Stomach smooth muscle (tissue), 2 donors: Measurements from ENCODE around the gene CES4A.

Source experiments
- H3K27ac ChIP-seq: one replicate; pipeline ENCODE4 v1.7.0; 2013; ENCODE audit warnings: mild to moderate bottlenecking, low read length, inconsistent platforms
- H3K27me3 ChIP-seq, 2 donors: one replicate each; pipeline ENCODE4 v1.7.0; 2013; ENCODE audit warnings: low read length in 2 of 2; ENCODE audit not compliant: insufficient read depth in 2 of 2, control insufficient read depth in 1 of 2
- H3K36me3 ChIP-seq, 2 donors: one replicate each; pipeline ENCODE4 v1.7.0; 2013; ENCODE audit warnings: low read length in 2 of 2; ENCODE audit not compliant: control insufficient read depth in 2 of 2, insufficient read depth in 2 of 2
- H3K4me1 ChIP-seq: one replicate; pipeline ENCODE4 v1.7.0; 2013; ENCODE audit warnings: low read length; ENCODE audit not compliant: control insufficient read depth, insufficient read depth
- H3K4me3 ChIP-seq, 2 donors: one replicate each; pipeline ENCODE4 v1.7.0; 2013; ENCODE audit warnings: low read length in 2 of 2
- H3K9ac ChIP-seq, 2 donors: one replicate each; pipeline ENCODE4 v1.7.0; 2013; ENCODE audit warnings: low read length in 2 of 2, mild to moderate bottlenecking in 1 of 2
- H3K9me3 ChIP-seq, 2 donors: one replicate each; pipeline ENCODE4 v1.7.0; 2013; ENCODE audit warnings: low read length in 2 of 2; ENCODE audit not compliant: control insufficient read depth in 2 of 2
- donor health status: healthy.
- donor health status: Pancreatic carcinoma.

Gene CES4A

GRCh38 chr16:67013823-67014633, 25.6 kb downstream of the CES4A start:
- Histone ChIP-seq H3K36me3 (no peaks in the 10 kb centered on the region), H3K9ac (peak overlapping the region in 1 of 2 donors; percentile 47), H3K4me1 (peaks cover 18% of the 10 kb centered on the region), H3K9me3 (no peaks in the 10 kb centered on the region), H3K27ac (no peak overlapping the region), H3K27me3 (peaks cover 3 to 10% of the 10 kb centered on the region in 2 donors), H3K4me3 (peak overlapping the region; percentile 2 to 73)

- Histone ChIP-seq H3K27ac (no peak overlapping the region), H3K9ac (peak overlapping the region in 1 of 2 donors; percentile 47), H3K27me3 (peaks cover 3 to 10% of the 10 kb centered on the region in 2 donors)
Observed at GRCh38 chr16:67014634-67015312, 26.4 kb downstream of the CES4A start.

GRCh38 chr16:67015313-67015731, 26.9 kb downstream of the CES4A start:
- Histone ChIP-seq H3K4me1 (peaks cover 18% of the 10 kb centered on the region), H3K4me3 (no peak overlapping the region), H3K9me3 (no peaks in the 10 kb centered on the region), H3K27ac (no peak overlapping the region), H3K27me3 (peaks cover 3 to 10% of the 10 kb centered on the region in 2 donors), H3K9ac (no peak overlapping the region), H3K36me3 (no peaks in the 10 kb centered on the region)

More at GRCh38 chr16:67014634-67015312, 26.4 kb downstream of the CES4A start:
- H3K4me1 ChIP-seq = peaks cover 18% of the 10 kb centered on the region
- H3K9me3 ChIP-seq = no peaks in the 10 kb centered on the region
- H3K4me3 ChIP-seq = peak overlapping the region; percentile 2 to 73
- no peaks in the 10 kb centered on the region for H3K36me3 ChIP-seq

- no peak overlapping the region for H3K9ac ChIP-seq
- H3K36me3 ChIP-seq = no peaks in the 10 kb centered on the region
- H3K4me3 ChIP-seq = no peak overlapping the region
- H3K27me3 ChIP-seq = peaks cover 3 to 10% of the 10 kb centered on the region in 2 donors
- no peaks in the 10 kb centered on the region for H3K9me3 ChIP-seq
- H3K27ac ChIP-seq = no peak overlapping the region
- peaks cover 18% of the 10 kb centered on the region for H3K4me1 ChIP-seq
Observed at GRCh38 chr16:67016143-67016542, 27.8 kb downstream of the CES4A start.

GRCh38 chr16:67016681-67017420, 28.5 kb downstream of the CES4A start:
- Histone ChIP-seq H3K4me3 (no peak overlapping the region), H3K27me3 (peaks cover 3 to 10% of the 10 kb centered on the region in 2 donors), H3K4me1 (peaks cover 18% of the 10 kb centered on the region), H3K27ac (no peak overlapping the region), H3K36me3 (no peaks in the 10 kb centered on the region), H3K9me3 (no peaks in the 10 kb centered on the region), H3K9ac (no peak overlapping the region)

GRCh38 chr16:67017421-67017750, 29.0 kb downstream of the CES4A start:
- Histone ChIP-seq H3K36me3 (no peaks in the 10 kb centered on the region), H3K4me3 (no peak overlapping the region), H3K27ac (no peak overlapping the region), H3K9me3 (no peaks in the 10 kb centered on the region), H3K4me1 (peaks cover 18% of the 10 kb centered on the region), H3K9ac (no peak overlapping the region), H3K27me3 (peaks cover 3 to 10% of the 10 kb centered on the region in 2 donors)

GRCh38 chr16:67017810-67018488, 29.6 kb downstream of the CES4A start:
- H3K36me3 ChIP-seq = no peaks in the 10 kb centered on the region
- H3K27ac ChIP-seq = no peak overlapping the region
- H3K4me3 ChIP-seq = no peak overlapping the region
- H3K27me3 ChIP-seq = peaks cover 3 to 8% of the 10 kb centered on the region in 2 donors
- H3K9me3 ChIP-seq = no peaks in the 10 kb centered on the region
- peaks cover 18% of the 10 kb centered on the region for H3K4me1 ChIP-seq
- H3K9ac ChIP-seq = no peak overlapping the region

GRCh38 chr16:67019171-67019570, 30.8 kb downstream of the CES4A start:
- Histone ChIP-seq H3K27ac (no peak overlapping the region), H3K36me3 (no peaks in the 10 kb centered on the region), H3K4me3 (no peak overlapping the region), H3K4me1 (peaks cover 7% of the 10 kb centered on the region), H3K27me3 (no peaks in the 10 kb centered on the region), H3K9me3 (no peaks in the 10 kb centered on the region), H3K9ac (no peak overlapping the region)

GRCh38 chr16:67021321-67021720, 32.9 kb downstream of the CES4A start:
- Histone ChIP-seq H3K27ac (no peak overlapping the region), H3K4me1 (no peaks in the 10 kb centered on the region), H3K36me3 (no peaks in the 10 kb centered on the region), H3K9ac (no peak overlapping the region), H3K9me3 (no peaks in the 10 kb centered on the region), H3K4me3 (no peak overlapping the region), H3K27me3 (no peaks in the 10 kb centered on the region)

GRCh38 chr16:67022531-67023214, 34.3 kb downstream of the CES4A start:
- Histone ChIP-seq H3K9ac (no peak overlapping the region), H3K36me3 (no peaks in the 10 kb centered on the region), H3K27me3 (no peaks in the 10 kb centered on the region), H3K4me3 (no peak overlapping the region), H3K4me1 (no peaks in the 10 kb centered on the region), H3K27ac (no peak overlapping the region), H3K9me3 (no peaks in the 10 kb centered on the region)
